Lower leg skin (tissue), 4 donors: Measurements from ENCODE around the gene TXN. TPM values are rescaled to one million over a fixed set of nuclear protein-coding genes. Genes with fewer than 3 reads are reported as not detected.
A peak's percentile ranks its signal among the peaks of the same experiment; 100 is the strongest.

Experiments used
- DNase-seq, 2 donors: peaks; one replicate each; pipeline ENCODE4 v3.0.0-alpha.2; 2019; ENCODE audit warnings: low spot score in 2 of 2
- H3K4me3 ChIP-seq: fragments of 200-600 bp; sonication (generic); 2 replicates; pipeline ENCODE4 v1.5.1; 2017; ENCODE audit warnings: mild to moderate bottlenecking, low read depth; ENCODE audit not compliant: poor library complexity, severe bottlenecking
- POLR2A ChIP-seq, 2 donors: fragments of 450-650 bp; IDR thresholded peaks; one replicate each; pipeline ENCODE4 v1.6.1; 2016 to 2017; ENCODE audit warnings: antibody characterized with exemption in 2 of 2, mild to moderate bottlenecking in 1 of 2, moderate library complexity in 1 of 2
- WGBS, 2 donors: methylation state at CpG; one replicate each; pipeline ENCODE4 v1.1.5; 2018; 5-methylcytosine and 5-hydroxymethylcytosine counted together
- intact Hi-C: fragments of 100-400 bp; cut with DNase I; formaldehyde crosslinking; loops from one replicate; pipeline ENCODE4 v1.15.0; 2023; ENCODE audit warnings: low total_unique reads
- total RNA-seq, 4 donors: library from RNA; depleted of rRNA; stranded (reverse); fragments of >200 nt; gene quantifications; one replicate each; pipeline ENCODE4 v1.1.0, GENCODE V29; 2016
- TF ChIP-seq, protein P1 (sequence below), 3 donors: fragments of 450-650 bp; IDR thresholded peaks; one replicate each; pipeline ENCODE4 v1.5.1; 2016; ENCODE audit warnings: antibody characterized with exemption in 3 of 3, mild to moderate bottlenecking in 3 of 3, moderate library complexity in 2 of 3

TXN gene
- total RNA-seq, 4 donors from 2014 or later = 122 to 170 (median 130) TPM

DNA sequence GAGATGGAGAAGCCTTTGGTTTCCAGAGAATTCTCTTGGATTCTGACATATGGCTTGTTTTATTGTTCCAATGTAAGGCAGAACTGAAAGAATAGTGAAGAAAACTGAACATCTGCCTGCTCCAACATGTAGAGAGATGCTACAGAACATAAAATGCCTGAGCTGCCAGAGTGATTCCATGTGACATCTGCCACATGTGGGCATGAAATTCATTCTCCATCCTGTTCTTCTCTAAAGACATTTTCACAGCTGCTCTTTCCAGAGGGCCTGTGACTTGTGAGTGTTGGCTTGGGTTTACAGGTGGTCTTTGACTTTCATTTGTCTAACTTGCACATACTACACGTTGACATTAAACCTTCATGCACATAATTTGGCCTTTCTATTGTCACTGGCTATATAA lies 33.7 kb upstream of the TXN start:
- intact Hi-C loops = no loop called here
- no peak for DNase-seq
- TF ChIP-seq, protein P1, sequence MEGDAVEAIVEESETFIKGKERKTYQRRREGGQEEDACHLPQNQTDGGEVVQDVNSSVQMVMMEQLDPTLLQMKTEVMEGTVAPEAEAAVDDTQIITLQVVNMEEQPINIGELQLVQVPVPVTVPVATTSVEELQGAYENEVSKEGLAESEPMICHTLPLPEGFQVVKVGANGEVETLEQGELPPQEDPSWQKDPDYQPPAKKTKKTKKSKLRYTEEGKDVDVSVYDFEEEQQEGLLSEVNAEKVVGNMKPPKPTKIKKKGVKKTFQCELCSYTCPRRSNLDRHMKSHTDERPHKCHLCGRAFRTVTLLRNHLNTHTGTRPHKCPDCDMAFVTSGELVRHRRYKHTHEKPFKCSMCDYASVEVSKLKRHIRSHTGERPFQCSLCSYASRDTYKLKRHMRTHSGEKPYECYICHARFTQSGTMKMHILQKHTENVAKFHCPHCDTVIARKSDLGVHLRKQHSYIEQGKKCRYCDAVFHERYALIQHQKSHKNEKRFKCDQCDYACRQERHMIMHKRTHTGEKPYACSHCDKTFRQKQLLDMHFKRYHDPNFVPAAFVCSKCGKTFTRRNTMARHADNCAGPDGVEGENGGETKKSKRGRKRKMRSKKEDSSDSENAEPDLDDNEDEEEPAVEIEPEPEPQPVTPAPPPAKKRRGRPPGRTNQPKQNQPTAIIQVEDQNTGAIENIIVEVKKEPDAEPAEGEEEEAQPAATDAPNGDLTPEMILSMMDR (IDR thresholded peaks at IDR 0.05) = no peak
- no peak for TF ChIP-seq POLR2A (IDR thresholded peaks at IDR 0.05)
- 48 to 65% methylated on average over 1 of the region's 1 CpG for WGBS, 2 donors
- H3K4me3 ChIP-seq = no peak overlapping the region

- no peak overlapping the region for H3K4me3 ChIP-seq
- DNase-seq = no peak
- intact Hi-C loops = no loop called here
- TF ChIP-seq, protein P1 (IDR thresholded peaks at IDR 0.05) = no peak
- no peak for TF ChIP-seq POLR2A (IDR thresholded peaks at IDR 0.05)
- WGBS, 2 donors = 85 to 94% methylated on average over 4 of the region's 4 CpGs
Measured at GRCh38 chr9:110288503-110288902, 32.2 kb upstream of the TXN start.

- intact Hi-C loops = no loop called here
- no peak for DNase-seq
- WGBS, 2 donors = 90 to 95% methylated on average over 6 of the region's 6 CpGs
- no peak overlapping the region for H3K4me3 ChIP-seq
- TF ChIP-seq POLR2A (IDR thresholded peaks at IDR 0.05) = no peak
- TF ChIP-seq, protein P1 (IDR thresholded peaks at IDR 0.05) = no peak
Measured at GRCh38 chr9:110287289-110287680, 31.0 kb upstream of the TXN start.

DNA sequence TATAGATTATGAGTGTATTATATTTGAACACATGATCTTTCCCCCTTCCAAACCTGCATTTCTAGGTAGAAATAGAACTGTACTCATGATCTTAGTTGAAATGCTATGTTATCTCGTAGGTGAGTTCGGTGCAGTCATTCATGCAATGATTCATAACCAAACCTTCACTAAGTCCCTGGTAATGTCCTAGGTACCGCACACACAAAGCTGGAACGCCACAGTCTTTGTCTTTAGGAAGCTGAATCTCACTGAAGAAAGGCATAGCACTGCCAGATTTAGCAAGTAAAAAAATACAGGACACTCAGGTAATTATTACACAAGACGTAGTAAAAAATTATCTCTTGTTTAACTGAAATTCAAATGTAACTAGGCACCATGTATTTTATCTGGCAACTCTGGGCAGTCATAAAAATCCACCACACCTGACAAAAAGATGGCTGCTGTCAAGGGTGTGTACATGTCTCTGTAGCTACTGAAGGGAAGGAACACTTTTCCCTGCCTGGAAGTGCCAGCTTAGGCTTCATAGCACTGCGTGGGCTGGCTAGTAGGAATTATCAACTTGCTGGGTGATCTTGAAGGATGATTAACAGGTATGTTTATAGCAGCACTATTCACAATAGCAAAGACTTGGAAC lies 28.0 kb upstream of the TXN start:
- no peak overlapping the region for H3K4me3 ChIP-seq
- 60 to 66% methylated on average over 6 of the region's 6 CpGs for WGBS, 2 donors
- intact Hi-C loops = no loop called here
- DNase-seq = no peak
- no peak for TF ChIP-seq POLR2A (IDR thresholded peaks at IDR 0.05)
- TF ChIP-seq, protein P1 (IDR thresholded peaks at IDR 0.05) = no peak

DNA sequence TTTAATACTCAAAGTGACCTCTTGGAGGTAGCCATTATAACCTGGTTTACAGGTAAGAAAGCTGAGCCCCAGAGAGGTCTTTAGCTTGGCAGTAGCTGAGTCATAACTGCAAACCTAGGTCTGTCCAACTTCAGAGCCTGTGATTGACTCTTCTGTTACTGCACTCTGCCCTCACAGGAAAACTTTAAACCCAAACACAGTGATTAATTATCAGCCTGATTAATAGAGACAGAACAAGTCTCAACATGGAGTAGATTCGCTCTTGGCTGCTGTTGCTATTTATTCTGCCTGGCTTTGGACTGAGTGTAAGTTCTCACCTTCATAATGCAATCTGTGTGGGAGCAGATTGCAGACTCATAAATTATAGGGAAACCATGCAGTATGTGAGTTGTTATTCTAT lies 27.4 kb upstream of the TXN start:
- peak in 1 of 2 donors; percentile 33 for DNase-seq
- H3K4me3 ChIP-seq = no peak overlapping the region
- TF ChIP-seq POLR2A (IDR thresholded peaks at IDR 0.05) = no peak
- TF ChIP-seq, protein P1 (IDR thresholded peaks at IDR 0.05) = no peak
- 42 to 62% methylated on average over 1 of the region's 1 CpG for whole genome bisulfite sequencing, 2 donors
- intact Hi-C loops = no loop called here

- no peak for DNase-seq
- TF ChIP-seq POLR2A (IDR thresholded peaks at IDR 0.05) = no peak
- TF ChIP-seq, protein P1 (IDR thresholded peaks at IDR 0.05) = no peak
- no peak overlapping the region for H3K4me3 ChIP-seq
- intact Hi-C loops = no loop called here
- WGBS, 2 donors = 90% methylated on average over 6 of the region's 6 CpGs
Measured at GRCh38 chr9:110282739-110283081, 26.4 kb upstream of the TXN start.
